SK-N-SH (cell line): ENCODE measurements around the gene GNG12. TPM values are rescaled to one million over a fixed set of nuclear protein-coding genes. Genes with fewer than 3 reads are reported as not detected.

Experiments used
- CTCF ChIA-PET: fragments of 300-600, 350-600 bp; formaldehyde crosslinking; extraction: SDS; loops from one replicate; lab custom pipeline; 2021; lab: Yijun Ruan, JAX
- POLR2A ChIA-PET: fragments of 350-600 bp; sonication (Branson Sonifier 250); formaldehyde crosslinking; extraction: SDS; loops from one replicate; lab custom pipeline; 2020; ENCODE audit warnings: antibody characterized with exemption, inconsistent platforms; lab: Yijun Ruan, JAX
- DNase-seq: peaks from one replicate; pipeline ENCODE4 v3.0.0; 2012
- H2AFZ ChIP-seq: fragments of 200-600 bp; sonication (generic); 2 replicates; pipeline ENCODE4 v1.8.1; 2016; ENCODE audit warnings: antibody characterized with exemption, mild to moderate bottlenecking, low read depth
- H3F3A ChIP-seq: fragments of 200-600 bp; sonication (generic); replicated peaks from 2 replicates; pipeline ENCODE3; 2016; ENCODE audit warnings: antibody characterized with exemption, mild to moderate bottlenecking; ENCODE audit not compliant: insufficient read depth
- H3K27ac ChIP-seq, 2 experiments: fragments of 200-500 bp in 1 of 2; fragments of 200-600 bp in 1 of 2; sonication (Bioruptor generic) in 1 of 2; sonication (generic), shearing (Covaris generic) in 1 of 2; 2 replicates each; pipeline versions ENCODE4 v1.5.1 to v1.6.1; 2014 to 2016; ENCODE audit warnings: low read depth in 2 of 2, inconsistent platforms in 1 of 2, low read length in 1 of 2, mild to moderate bottlenecking in 1 of 2, mixed read lengths in 1 of 2
- H3K27me3 ChIP-seq: fragments of 200-600 bp; sonication (generic), shearing (Covaris generic); 2 replicates; pipeline ENCODE4 v1.6.1; 2016; ENCODE audit warnings: mixed run types; ENCODE audit not compliant: insufficient read depth
- H3K36me3 ChIP-seq, 2 experiments: fragments of 200-500 bp in 1 of 2; fragments of 200-600 bp in 1 of 2; sonication (Bioruptor generic) in 1 of 2; sonication (generic) in 1 of 2; replicated peaks in 1 of 2; 2 replicates each; pipeline versions ENCODE3 to v1.5.1; 2014 to 2016; ENCODE audit warnings: low read length in 1 of 2, mild to moderate bottlenecking in 1 of 2; ENCODE audit not compliant: insufficient read depth in 2 of 2, control insufficient read depth in 1 of 2
- H3K4me1 ChIP-seq, 2 experiments: fragments of 200-500 bp in 1 of 2; fragments of 200-600 bp in 1 of 2; sonication (Bioruptor generic) in 1 of 2; sonication (generic), shearing (Covaris generic) in 1 of 2; 2 replicates each; pipeline versions ENCODE4 v1.5.1 to v1.6.1; 2014 to 2016; ENCODE audit warnings: low read depth in 1 of 2, low read length in 1 of 2, mixed run types in 1 of 2; ENCODE audit not compliant: insufficient read depth in 2 of 2, control insufficient read depth in 1 of 2
- H3K4me2 ChIP-seq: fragments of 200-600 bp; sonication (generic), shearing (Covaris generic); 2 replicates; pipeline ENCODE4 v1.6.1; 2017; ENCODE audit warnings: mixed run types
- H3K4me3 ChIP-seq, 2 experiments: fragments of 200-500 bp in 1 of 2; fragments of 200-600 bp in 1 of 2; sonication (Bioruptor generic) in 1 of 2; sonication (generic), shearing (Covaris generic) in 1 of 2; 2 replicates each; pipeline versions ENCODE4 v1.5.1 to v1.8.1; 2014 to 2016; ENCODE audit warnings: low read depth in 2 of 2, inconsistent platforms in 1 of 2, low read length in 1 of 2, mild to moderate bottlenecking in 1 of 2, mixed read lengths in 1 of 2, moderate library complexity in 1 of 2
- H3K79me2 ChIP-seq: fragments of 200-600 bp; sonication (generic); 2 replicates; pipeline ENCODE4 v1.8.1; 2017; ENCODE audit warnings: mild to moderate bottlenecking; ENCODE audit not compliant: insufficient read depth
- H3K9ac ChIP-seq: fragments of 200-600 bp; sonication (generic); 2 replicates; pipeline ENCODE4 v1.6.1; 2017; ENCODE audit warnings: mixed run types
- H3K9me2 ChIP-seq: fragments of 200-600 bp; sonication (generic); 2 replicates; pipeline ENCODE4 v1.6.1; 2017; ENCODE audit warnings: mixed run types
- H3K9me3 ChIP-seq: fragments of 200-600 bp; sonication (generic); 2 replicates; pipeline ENCODE4 v1.6.1; 2017; ENCODE audit warnings: mixed run types, mild to moderate bottlenecking, moderate library complexity
- H4K20me1 ChIP-seq: fragments of 200-600 bp; sonication (generic); 2 replicates; pipeline ENCODE4 v1.6.1; 2017; ENCODE audit warnings: mild to moderate bottlenecking, mixed run types; ENCODE audit not compliant: insufficient read depth
- CHD2 ChIP-seq: fragments of 150-350 bp; IDR thresholded peaks from 2 replicates; pipeline ENCODE4 v1.6.1; 2018; ENCODE audit warnings: low read length; ENCODE audit not compliant: partially characterized antibody
- EZH2phosphoT487 ChIP-seq: fragments of 200-600 bp; sonication (generic); IDR thresholded peaks from 2 replicates; pipeline ENCODE4 v1.6.1; 2017; ENCODE audit warnings: low read depth, mixed run types, mild to moderate bottlenecking, antibody characterized with exemption, moderate library complexity, borderline replicate concordance
- FOSL2 ChIP-seq: IDR thresholded peaks from 2 replicates; pipeline ENCODE4 v1.4.0; 2012; ENCODE audit warnings: low read depth, mild to moderate bottlenecking, moderate library complexity, borderline replicate concordance
- FOXJ3 ChIP-seq: sonication (generic); formaldehyde crosslinking; IDR thresholded peaks from 2 replicates; pipeline ENCODE4 v1.5.1; 2020; ENCODE audit warnings: mild to moderate bottlenecking, missing genetic modification reagents
- GABPA ChIP-seq: IDR thresholded peaks from 2 replicates; pipeline ENCODE4 v1.4.0; 2012; ENCODE audit warnings: low read depth, mild to moderate bottlenecking
- MEF2A ChIP-seq: IDR thresholded peaks from 2 replicates; pipeline ENCODE4 v1.4.0; 2012; ENCODE audit warnings: low read depth, borderline replicate concordance
- NFIC ChIP-seq: IDR thresholded peaks from 2 replicates; pipeline ENCODE4 v1.4.0; 2012; ENCODE audit warnings: borderline replicate concordance
- POLR2AphosphoS5 ChIP-seq: IDR thresholded peaks from 2 replicates; pipeline ENCODE4 v1.6.1; 2012; ENCODE audit warnings: low read depth, low read length
- RCOR1 ChIP-seq: fragments of 150-350 bp; IDR thresholded peaks from 2 replicates; pipeline ENCODE4 v1.6.1; 2017; ENCODE audit warnings: antibody characterized with exemption, low read length
- RFX5 ChIP-seq: IDR thresholded peaks from 2 replicates; pipeline ENCODE4 v1.6.1; 2012; ENCODE audit warnings: mild to moderate bottlenecking, improper control_type of control experiment, low read length
- RXRA ChIP-seq: IDR thresholded peaks from 2 replicates; pipeline ENCODE4 v1.4.0; 2012; ENCODE audit warnings: low read depth, mild to moderate bottlenecking, borderline replicate concordance
- SIN3A ChIP-seq: IDR thresholded peaks from 2 replicates; pipeline ENCODE4 v1.6.1; 2012; ENCODE audit warnings: low read depth, mild to moderate bottlenecking, low read length, moderate library complexity, borderline replicate concordance
- SMC3 ChIP-seq: IDR thresholded peaks from 2 replicates; pipeline ENCODE4 v1.6.1; 2012; ENCODE audit warnings: low read depth, low read length, improper control_type of control experiment
- TEAD4 ChIP-seq: IDR thresholded peaks from 2 replicates; pipeline ENCODE4 v1.4.0; 2012; ENCODE audit warnings: mild to moderate bottlenecking, borderline replicate concordance; ENCODE audit not compliant: insufficient read depth
- WGBS: methylation state at CpG from one replicate; pipeline ENCODE4 v1.1.6; 2017; ENCODE audit warnings: low lambda C conversion rate; 5-methylcytosine and 5-hydroxymethylcytosine counted together
- polyA plus RNA-seq, 3 experiments: library from polyadenylated mRNA; depleted of rRNA; stranded (reverse); fragments of >200 nt; gene quantifications; 2 replicates each; pipeline ENCODE4 v1.2.3, GENCODE V29; 2012
- small RNA-seq, 7 experiments: library from RNA; depleted of rRNA; stranded (forward); fragments of <200 nt; gene quantifications; one replicate each; pipeline ENCODE3, GENCODE V24; 2012
- TF ChIP-seq, protein P1 (sequence below): fragments of 200-600 bp; sonication (generic); IDR thresholded peaks from 2 replicates; pipeline ENCODE4 v1.6.1; 2017; ENCODE audit warnings: antibody characterized with exemption, mild to moderate bottlenecking, moderate library complexity
- TF ChIP-seq, protein P2 (sequence below): IDR thresholded peaks from 2 replicates; pipeline ENCODE4 v1.4.0; 2012; ENCODE audit warnings: low read depth

Gene GNG12
- polyA plus RNA-seq, 1 of the 3 experiments (the other 2 are of a cell fraction): 41.2 TPM

- DNase-seq: no peak
- CTCF ChIA-PET: interaction anchor here (0.5 to 0.7 kb wide), 2 partner anchors 10 to 641 kb away, joined by 3 read pairs; no protein-coding TSS in a partner anchor
- Histone ChIP-seq H3K27me3 (no peaks in the 10 kb centered on the region), H3F3A (peaks cover 5% of the 10 kb centered on the region), H3K4me3 (no peak overlapping the region), H2AFZ (no peak overlapping the region), H3K9me2 (no peaks in the 10 kb centered on the region), H4K20me1 (no peaks in the 10 kb centered on the region), H3K79me2 (no peaks in the 10 kb centered on the region), H3K4me2 (no peak overlapping the region), H3K36me3 (no peaks in the 10 kb centered on the region), H3K9me3 (no peaks in the 10 kb centered on the region), H3K27ac (no peak overlapping the region), H3K4me1 (peaks cover 0 to 7% of the 10 kb centered on the region in 2 experiments; a peak in 1 of 4 replicates), H3K9ac (no peak overlapping the region)
- POLR2A ChIA-PET: no interaction called here
- TF ChIP-seq, protein P1, sequence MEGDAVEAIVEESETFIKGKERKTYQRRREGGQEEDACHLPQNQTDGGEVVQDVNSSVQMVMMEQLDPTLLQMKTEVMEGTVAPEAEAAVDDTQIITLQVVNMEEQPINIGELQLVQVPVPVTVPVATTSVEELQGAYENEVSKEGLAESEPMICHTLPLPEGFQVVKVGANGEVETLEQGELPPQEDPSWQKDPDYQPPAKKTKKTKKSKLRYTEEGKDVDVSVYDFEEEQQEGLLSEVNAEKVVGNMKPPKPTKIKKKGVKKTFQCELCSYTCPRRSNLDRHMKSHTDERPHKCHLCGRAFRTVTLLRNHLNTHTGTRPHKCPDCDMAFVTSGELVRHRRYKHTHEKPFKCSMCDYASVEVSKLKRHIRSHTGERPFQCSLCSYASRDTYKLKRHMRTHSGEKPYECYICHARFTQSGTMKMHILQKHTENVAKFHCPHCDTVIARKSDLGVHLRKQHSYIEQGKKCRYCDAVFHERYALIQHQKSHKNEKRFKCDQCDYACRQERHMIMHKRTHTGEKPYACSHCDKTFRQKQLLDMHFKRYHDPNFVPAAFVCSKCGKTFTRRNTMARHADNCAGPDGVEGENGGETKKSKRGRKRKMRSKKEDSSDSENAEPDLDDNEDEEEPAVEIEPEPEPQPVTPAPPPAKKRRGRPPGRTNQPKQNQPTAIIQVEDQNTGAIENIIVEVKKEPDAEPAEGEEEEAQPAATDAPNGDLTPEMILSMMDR: no peak
- TF ChIP-seq POLR2AphosphoS5 (no peak), GABPA (no peak), RFX5 (no peak), FOXJ3 (CRISPR knock-in tag) (no peak), MEF2A (no peak), EZH2phosphoT487 (no peak), SMC3 (no peak), RXRA (no peak), NFIC (no peak), SIN3A (no peak), TEAD4 (no peak), RCOR1 (no peak), CHD2 (no peak)
- TF ChIP-seq, protein P2, sequence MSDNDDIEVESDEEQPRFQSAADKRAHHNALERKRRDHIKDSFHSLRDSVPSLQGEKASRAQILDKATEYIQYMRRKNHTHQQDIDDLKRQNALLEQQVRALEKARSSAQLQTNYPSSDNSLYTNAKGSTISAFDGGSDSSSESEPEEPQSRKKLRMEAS: no peak
These were observed 180.0 kb downstream of the GNG12 start for GRCh38 chr1:67653304-67653703.

DNA sequence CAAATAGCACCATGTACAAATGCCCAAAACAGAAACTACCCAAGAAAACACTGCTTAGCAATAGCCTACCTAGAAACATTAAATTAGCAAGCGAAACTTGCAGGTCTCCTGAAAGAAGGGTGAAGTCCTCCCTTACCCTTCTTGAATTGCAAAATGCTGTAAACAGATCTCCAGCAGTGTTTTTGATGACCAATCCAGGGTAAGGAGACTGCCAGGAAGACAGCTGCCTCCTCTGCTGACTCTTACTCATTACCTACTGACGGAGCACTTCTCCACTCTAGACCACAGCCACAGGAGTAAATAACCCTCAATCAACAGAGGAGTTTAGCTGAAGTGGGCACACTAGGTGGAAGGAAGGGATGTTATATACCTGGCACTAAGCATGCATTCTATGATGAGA is 180.5 kb downstream of the GNG12 start:
- H2AFZ ChIP-seq: no peak overlapping the region
- CTCF ChIA-PET: interaction anchor here (0.5 kb wide), 1 partner anchor 640 kb away, joined by 3 read pairs; no protein-coding TSS in a partner anchor

More for the DNA sequence above, 180.5 kb downstream of the GNG12 start:
- H3K27me3 ChIP-seq: no peaks in the 10 kb centered on the region
- no peaks in the 10 kb centered on the region for H3K36me3 ChIP-seq
- H3K79me2 ChIP-seq: no peaks in the 10 kb centered on the region
- no peak overlapping the region for H3K4me2 ChIP-seq
- H3K9ac ChIP-seq: no peak overlapping the region
- WGBS: 48% methylated on average over 2 of the region's 2 CpGs
- no peak for DNase-seq
- H3K4me1 ChIP-seq: peaks cover under 1 to 7% of the 10 kb centered on the region in 2 experiments; a peak in 2 of 4 replicates
- H3K9me3 ChIP-seq: no peaks in the 10 kb centered on the region
- POLR2A ChIA-PET: no interaction called here
- no peak overlapping the region for H3K27ac ChIP-seq
- no peaks in the 10 kb centered on the region for H3K9me2 ChIP-seq
- no peak overlapping the region for H3K4me3 ChIP-seq
- TF ChIP-seq EZH2phosphoT487 (no peak), FOSL2 (0 out of 2 replicates have a peak, but pooled peaks have one; percentile 7)
- TF ChIP-seq, all 33 proteins: peak for 1
- Histone ChIP-seq H3F3A (peaks cover 2% of the 10 kb centered on the region), H4K20me1 (no peaks in the 10 kb centered on the region)

Small RNA genes within 50 kb of the gene (small RNA-seq; reads per million reads assigned to genes)
- 0 reads per million in 7 experiments for gene RN7SL392P
- gene RNU7-80P: 0 reads per million in 7 experiments

Other genes starting within 250 kb of the GNG12 start
- gene GADD45A, start 148.3 kb downstream of the GNG12 start, polyA plus RNA-seq (2012; rRNA removed): 106 and 164 TPM in 2 replicates
- gene DIRAS3, start 217.2 kb upstream of the GNG12 start, polyA plus RNA-seq (2012; rRNA removed): 14.7 and 16.6 TPM in 2 replicates